Nephron (organoid): ENCODE data around the gene SYNPR.

Experiments
- H3K27ac Mint-ChIP-seq, 3 experiments: 2 replicates each; pipeline ENCODE4 v1.8.0; 2020; ENCODE audit warnings: mixed read lengths in 3 of 3, mild to moderate bottlenecking in 2 of 3, moderate library complexity in 1 of 3
- H3K27me3 Mint-ChIP-seq: 2 replicates; pipeline ENCODE4 v1.8.0; 2021; ENCODE audit warnings: low read depth, mild to moderate bottlenecking, moderate library complexity, mixed read lengths
- H3K36me3 Mint-ChIP-seq: 2 replicates; pipeline ENCODE4 v1.8.0; 2020; ENCODE audit warnings: low read depth, mixed read lengths
- H3K4me1 Mint-ChIP-seq: 2 replicates; pipeline ENCODE4 v1.8.0; 2020; ENCODE audit warnings: mixed read lengths
- H3K4me3 Mint-ChIP-seq, 3 experiments: 2 replicates each; pipeline ENCODE4 v1.8.0; 2020; ENCODE audit warnings: mild to moderate bottlenecking in 3 of 3, mixed read lengths in 3 of 3, moderate library complexity in 2 of 3
- H3K9me3 Mint-ChIP-seq: 2 replicates; pipeline ENCODE4 v1.8.0; 2020; ENCODE audit warnings: mixed read lengths
- TF ChIP-seq, protein P1 (sequence below), 3 experiments: fragments of 200-600 bp; sonication (generic); IDR thresholded peaks; one replicate each; pipeline ENCODE4 v1.5.0; 2021; ENCODE audit warnings: antibody characterized with exemption in 3 of 3; ENCODE audit not compliant: unreplicated experiment in 3 of 3

The SYNPR gene

DNA sequence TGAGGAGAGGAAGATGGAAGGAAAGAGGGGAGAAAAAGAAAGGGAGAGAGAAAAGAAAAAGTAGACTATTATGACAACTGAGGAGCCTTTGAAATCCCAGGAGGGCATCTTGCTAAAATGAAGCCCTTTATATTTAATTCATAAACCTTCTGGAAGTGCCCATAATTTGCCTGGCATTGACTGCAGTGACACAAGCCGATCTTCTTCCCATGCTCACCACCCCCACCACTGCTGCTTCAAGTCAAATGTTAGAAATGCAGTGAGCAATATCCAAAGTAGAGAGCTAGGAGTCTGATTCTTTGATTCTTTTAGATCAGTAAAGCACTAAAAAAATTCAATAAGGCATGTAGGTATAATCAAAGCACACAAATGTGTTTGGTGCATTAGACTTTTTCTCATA is 235.7 kb downstream of the SYNPR start:
- Mint-ChIP-seq H3K27ac (no peak overlapping the region), H3K9me3 (no peaks in the 10 kb centered on the region), H3K4me3 (no peak overlapping the region), H3K4me1 (no peaks in the 10 kb centered on the region), H3K36me3 (no peaks in the 10 kb centered on the region), H3K27me3 (peaks cover 4% of the 10 kb centered on the region)
- TF ChIP-seq, protein P1, sequence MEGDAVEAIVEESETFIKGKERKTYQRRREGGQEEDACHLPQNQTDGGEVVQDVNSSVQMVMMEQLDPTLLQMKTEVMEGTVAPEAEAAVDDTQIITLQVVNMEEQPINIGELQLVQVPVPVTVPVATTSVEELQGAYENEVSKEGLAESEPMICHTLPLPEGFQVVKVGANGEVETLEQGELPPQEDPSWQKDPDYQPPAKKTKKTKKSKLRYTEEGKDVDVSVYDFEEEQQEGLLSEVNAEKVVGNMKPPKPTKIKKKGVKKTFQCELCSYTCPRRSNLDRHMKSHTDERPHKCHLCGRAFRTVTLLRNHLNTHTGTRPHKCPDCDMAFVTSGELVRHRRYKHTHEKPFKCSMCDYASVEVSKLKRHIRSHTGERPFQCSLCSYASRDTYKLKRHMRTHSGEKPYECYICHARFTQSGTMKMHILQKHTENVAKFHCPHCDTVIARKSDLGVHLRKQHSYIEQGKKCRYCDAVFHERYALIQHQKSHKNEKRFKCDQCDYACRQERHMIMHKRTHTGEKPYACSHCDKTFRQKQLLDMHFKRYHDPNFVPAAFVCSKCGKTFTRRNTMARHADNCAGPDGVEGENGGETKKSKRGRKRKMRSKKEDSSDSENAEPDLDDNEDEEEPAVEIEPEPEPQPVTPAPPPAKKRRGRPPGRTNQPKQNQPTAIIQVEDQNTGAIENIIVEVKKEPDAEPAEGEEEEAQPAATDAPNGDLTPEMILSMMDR (IDR thresholded peaks at IDR 0.05; ENCODE audit: unreplicated experiment in 3 of 3): no peak

DNA sequence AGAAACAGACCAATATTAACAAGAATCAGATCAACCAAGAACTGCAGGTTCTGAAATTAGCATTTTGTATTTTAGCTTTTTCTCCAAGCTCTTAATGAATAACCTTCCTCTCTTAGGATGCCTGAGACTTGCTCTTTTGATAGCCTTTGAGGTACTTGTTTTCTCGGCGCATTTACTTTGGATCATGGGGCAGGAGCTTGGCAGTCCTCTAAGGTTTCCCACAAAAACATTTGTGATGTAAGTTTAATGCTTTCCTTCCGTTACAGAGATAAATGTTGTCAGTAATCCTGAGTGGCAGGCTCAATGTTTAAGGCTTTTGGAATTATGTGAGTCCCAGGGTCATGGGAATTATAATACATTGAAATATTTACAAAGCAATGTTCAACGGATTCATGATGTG is 236.6 kb downstream of the SYNPR start:
- TF ChIP-seq, protein P1 (IDR thresholded peaks at IDR 0.05; ENCODE audit: unreplicated experiment in 3 of 3): no peak
- no peak overlapping the region for H3K4me3 Mint-ChIP-seq
- H3K4me1 Mint-ChIP-seq: no peaks in the 10 kb centered on the region
- H3K27ac Mint-ChIP-seq: no peak overlapping the region
- H3K36me3 Mint-ChIP-seq: no peaks in the 10 kb centered on the region
- H3K9me3 Mint-ChIP-seq: no peaks in the 10 kb centered on the region
- H3K27me3 Mint-ChIP-seq: peaks cover 4% of the 10 kb centered on the region

DNA sequence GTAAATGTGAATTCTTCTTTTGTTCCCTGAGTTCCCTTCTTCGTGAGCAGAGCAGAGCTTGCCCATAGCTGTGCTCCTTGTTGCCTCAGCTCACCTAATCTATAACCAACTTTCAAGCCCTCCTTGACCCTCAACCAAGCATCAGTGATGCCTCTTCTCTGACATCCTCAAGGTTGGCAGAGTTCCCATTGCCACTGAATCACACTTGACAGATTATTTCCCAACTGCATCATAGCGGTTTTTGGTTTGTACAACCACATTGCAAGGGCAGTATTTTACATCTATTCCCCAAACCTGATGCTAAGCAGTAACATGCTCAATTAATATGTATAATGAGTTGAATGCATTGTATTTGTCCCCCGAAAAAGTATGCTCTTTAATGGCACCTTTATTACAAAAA is 241.3 kb downstream of the SYNPR start:
- Mint-ChIP-seq H3K4me3 (no peak overlapping the region), H3K4me1 (no peaks in the 10 kb centered on the region), H3K9me3 (no peaks in the 10 kb centered on the region), H3K36me3 (no peaks in the 10 kb centered on the region), H3K27me3 (peaks cover 4% of the 10 kb centered on the region), H3K27ac (no peak overlapping the region)
- TF ChIP-seq, protein P1 (IDR thresholded peaks at IDR 0.05; ENCODE audit: unreplicated experiment in 3 of 3): no peak

DNA sequence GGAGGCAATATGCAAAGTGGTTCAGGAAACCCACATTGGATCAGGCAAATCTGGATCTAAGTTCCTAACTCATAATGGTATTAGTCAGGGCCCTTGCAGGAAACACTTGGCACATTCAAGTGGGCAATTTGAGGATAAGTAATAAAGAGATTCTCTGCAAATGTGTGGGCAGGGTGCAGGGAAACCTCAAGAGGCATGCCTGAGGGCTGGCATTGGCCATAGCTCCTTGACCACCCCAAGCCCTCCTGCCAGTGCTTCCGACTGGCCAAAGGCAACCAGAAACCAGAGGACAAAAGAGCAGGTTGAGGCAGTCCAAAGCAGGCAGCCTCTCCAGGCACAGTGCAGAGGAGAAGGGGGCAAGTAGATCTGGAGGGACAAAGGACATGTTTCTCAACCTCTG is 243.5 kb downstream of the SYNPR start:
- no peaks in the 10 kb centered on the region for H3K9me3 Mint-ChIP-seq
- H3K27me3 Mint-ChIP-seq: peaks cover 4% of the 10 kb centered on the region
- no peaks in the 10 kb centered on the region for H3K4me1 Mint-ChIP-seq
- H3K27ac Mint-ChIP-seq: no peak overlapping the region
- TF ChIP-seq, protein P1 (IDR thresholded peaks at IDR 0.05; ENCODE audit: unreplicated experiment in 3 of 3): no peak
- no peak overlapping the region for H3K4me3 Mint-ChIP-seq
- no peaks in the 10 kb centered on the region for H3K36me3 Mint-ChIP-seq

DNA sequence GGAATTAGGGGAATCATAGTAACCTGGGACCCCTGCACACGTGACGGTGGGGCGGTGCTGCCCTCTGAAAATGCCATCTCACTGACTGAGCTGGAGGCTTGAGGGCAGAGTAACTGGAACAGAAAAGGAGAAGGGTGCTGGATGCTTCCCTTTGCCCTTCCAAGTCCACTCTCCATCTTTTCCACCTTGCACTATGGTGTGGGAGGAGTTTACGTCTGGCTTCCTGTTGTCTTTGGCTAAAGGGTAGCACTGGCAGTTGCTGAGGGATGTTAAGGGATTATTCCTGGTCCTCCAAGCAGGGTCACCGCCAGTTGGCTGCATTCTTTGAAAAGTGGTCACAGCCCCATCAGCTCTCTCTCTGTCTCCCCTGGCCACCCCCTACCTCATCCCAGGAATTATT is 245.0 kb downstream of the SYNPR start:
- H3K4me1 Mint-ChIP-seq: no peaks in the 10 kb centered on the region
- no peak overlapping the region for H3K27ac Mint-ChIP-seq
- no peaks in the 10 kb centered on the region for H3K36me3 Mint-ChIP-seq
- TF ChIP-seq, protein P1 (IDR thresholded peaks at IDR 0.05; ENCODE audit: unreplicated experiment in 3 of 3): no peak
- no peak overlapping the region for H3K4me3 Mint-ChIP-seq
- no peaks in the 10 kb centered on the region for H3K9me3 Mint-ChIP-seq
- H3K27me3 Mint-ChIP-seq: peaks cover 4% of the 10 kb centered on the region

DNA sequence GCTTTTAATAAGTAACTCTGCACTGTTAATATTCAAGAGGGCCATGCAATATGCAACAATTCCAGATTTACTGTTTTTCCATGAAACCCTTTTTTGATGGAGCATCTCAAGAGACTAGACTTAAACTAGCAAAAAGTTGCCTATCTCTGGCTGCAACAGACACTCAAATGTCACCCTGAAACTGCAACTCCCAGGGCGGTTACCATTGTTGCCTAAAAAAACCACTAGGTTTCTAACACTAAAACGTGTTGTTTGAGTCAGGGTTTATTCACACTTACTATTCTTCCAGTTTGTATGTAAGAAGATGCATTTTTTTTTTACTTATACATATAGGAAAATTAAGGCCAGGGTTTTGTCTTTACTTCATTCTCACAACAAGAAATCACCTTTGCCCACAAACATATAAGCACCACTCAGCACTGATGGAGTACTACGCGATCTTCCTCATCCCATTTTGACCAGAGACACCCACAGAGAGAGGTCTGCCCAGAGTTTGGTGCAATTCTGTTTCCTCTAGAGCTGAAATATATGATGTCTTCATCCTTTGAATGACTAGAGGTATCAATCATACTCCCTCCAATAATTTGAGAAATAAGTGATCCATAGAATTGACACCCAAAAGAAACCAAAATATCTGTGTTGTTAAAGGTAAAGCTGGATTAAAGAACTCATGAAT is 250.4 kb downstream of the SYNPR start:
- Mint-ChIP-seq H3K27ac (no peak overlapping the region), H3K9me3 (peaks cover 4% of the 10 kb centered on the region), H3K4me3 (no peak overlapping the region), H3K36me3 (no peaks in the 10 kb centered on the region), H3K4me1 (no peaks in the 10 kb centered on the region), H3K27me3 (peaks cover 5% of the 10 kb centered on the region)
- TF ChIP-seq, protein P1 (IDR thresholded peaks at IDR 0.05; ENCODE audit: unreplicated experiment in 3 of 3): no peak
